Type B pancreatic cell (in vitro differentiated cells): ENCODE measurements around the gene UPK1A. TPM values are rescaled to one million over a fixed set of nuclear protein-coding genes. Genes with fewer than 3 reads are reported as not detected.
A peak's percentile ranks its signal among the peaks of the same experiment; 100 is the strongest.

Source experiments
- DNase-seq: peaks from one replicate; pipeline ENCODE4 v3.0.0; 2021; ENCODE audit warnings: mixed read lengths; ENCODE audit not compliant: unreplicated experiment; ENCODE audit errors: extremely low spot score
- H3K27ac Mint-ChIP-seq: 2 replicates; pipeline ENCODE4 v1.8.0; 2021; ENCODE audit warnings: mild to moderate bottlenecking, mixed read lengths
- H3K27me3 Mint-ChIP-seq: 2 replicates; pipeline ENCODE4 v1.8.0; 2021; ENCODE audit warnings: mixed read lengths
- H3K36me3 Mint-ChIP-seq: 2 replicates; pipeline ENCODE4 v1.8.0; 2021; ENCODE audit warnings: mixed read lengths
- H3K4me1 Mint-ChIP-seq: one replicate; pipeline ENCODE4 v1.8.0; 2021; ENCODE audit warnings: mixed read lengths; ENCODE audit not compliant: unreplicated experiment
- H3K4me3 Mint-ChIP-seq: 2 replicates; pipeline ENCODE4 v1.8.0; 2021; ENCODE audit warnings: mild to moderate bottlenecking, mixed read lengths
- H3K9me3 Mint-ChIP-seq: 2 replicates; pipeline ENCODE4 v1.8.0; 2021; ENCODE audit warnings: mixed read lengths
- total RNA-seq: library from RNA; stranded (reverse); gene quantifications from 2 replicates; pipeline ENCODE4 v1.2.1, GENCODE V29; 2021; ENCODE audit warnings: low replicate concordance
- TF ChIP-seq, protein P1 (sequence below): fragments of 200-600 bp; sonication (generic); conservative IDR thresholded peaks from 2 replicates; pipeline ENCODE4 v1.5.0; 2021; ENCODE audit warnings: antibody characterized with exemption, mild to moderate bottlenecking

The UPK1A gene
- total RNA-seq, 1 donor from 2014 or later = 4.4 TPM

DNA sequence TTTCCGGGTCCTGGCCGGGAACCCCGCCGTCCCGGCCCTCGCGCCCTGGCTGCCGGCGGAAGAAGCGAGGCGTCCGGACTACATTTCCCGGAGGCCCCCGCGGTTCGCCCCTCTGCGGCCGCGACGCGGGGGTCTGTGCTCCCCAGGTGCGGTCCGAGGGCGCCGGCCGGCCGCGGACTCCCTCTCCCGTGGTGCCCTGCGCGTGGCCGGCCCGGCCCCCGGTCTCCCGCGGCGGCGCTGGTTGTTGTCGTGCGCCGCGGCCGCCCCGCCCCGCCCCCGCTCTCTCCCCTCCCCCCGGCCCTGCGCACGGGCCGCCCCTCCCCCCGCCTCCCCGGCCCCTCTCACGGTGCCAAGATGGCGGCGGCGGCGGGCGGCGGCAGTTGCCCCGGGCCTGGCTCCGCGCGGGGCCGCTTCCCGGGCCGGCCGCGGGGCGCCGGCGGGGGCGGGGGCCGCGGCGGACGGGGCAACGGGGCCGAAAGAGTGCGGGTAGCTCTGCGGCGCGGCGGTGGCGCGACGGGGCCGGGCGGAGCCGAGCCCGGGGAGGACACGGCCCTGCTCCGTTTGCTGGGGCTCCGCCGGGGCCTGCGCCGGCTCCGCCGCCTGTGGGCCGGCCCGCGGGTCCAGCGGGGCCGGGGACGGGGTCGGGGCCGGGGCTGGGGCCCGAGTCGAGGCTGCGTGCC is 51.5 kb downstream of the UPK1A start, which contains the start of gene KMT2B:
TSS of gene KMT2B (plus strand) at position 339 of the 680 bp plus-strand sequence. CDS start at position 355, 16 bp downstream.
- peak within 1 kb of the TSS; percentile 86 for H3K27ac Mint-ChIP-seq
- TF ChIP-seq, protein P1, sequence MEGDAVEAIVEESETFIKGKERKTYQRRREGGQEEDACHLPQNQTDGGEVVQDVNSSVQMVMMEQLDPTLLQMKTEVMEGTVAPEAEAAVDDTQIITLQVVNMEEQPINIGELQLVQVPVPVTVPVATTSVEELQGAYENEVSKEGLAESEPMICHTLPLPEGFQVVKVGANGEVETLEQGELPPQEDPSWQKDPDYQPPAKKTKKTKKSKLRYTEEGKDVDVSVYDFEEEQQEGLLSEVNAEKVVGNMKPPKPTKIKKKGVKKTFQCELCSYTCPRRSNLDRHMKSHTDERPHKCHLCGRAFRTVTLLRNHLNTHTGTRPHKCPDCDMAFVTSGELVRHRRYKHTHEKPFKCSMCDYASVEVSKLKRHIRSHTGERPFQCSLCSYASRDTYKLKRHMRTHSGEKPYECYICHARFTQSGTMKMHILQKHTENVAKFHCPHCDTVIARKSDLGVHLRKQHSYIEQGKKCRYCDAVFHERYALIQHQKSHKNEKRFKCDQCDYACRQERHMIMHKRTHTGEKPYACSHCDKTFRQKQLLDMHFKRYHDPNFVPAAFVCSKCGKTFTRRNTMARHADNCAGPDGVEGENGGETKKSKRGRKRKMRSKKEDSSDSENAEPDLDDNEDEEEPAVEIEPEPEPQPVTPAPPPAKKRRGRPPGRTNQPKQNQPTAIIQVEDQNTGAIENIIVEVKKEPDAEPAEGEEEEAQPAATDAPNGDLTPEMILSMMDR = no peak
- no peaks in the 10 kb centered on the region for H3K36me3 Mint-ChIP-seq
- peak within 1 kb of the TSS; percentile 93 for H3K4me3 Mint-ChIP-seq
- H3K27me3 Mint-ChIP-seq = no peaks in the 10 kb centered on the region
- no peaks in the 10 kb centered on the region for H3K9me3 Mint-ChIP-seq
- peak; percentile 97 for DNase-seq
- H3K4me1 Mint-ChIP-seq = peaks cover 13% of the 10 kb centered on the region

DNA sequence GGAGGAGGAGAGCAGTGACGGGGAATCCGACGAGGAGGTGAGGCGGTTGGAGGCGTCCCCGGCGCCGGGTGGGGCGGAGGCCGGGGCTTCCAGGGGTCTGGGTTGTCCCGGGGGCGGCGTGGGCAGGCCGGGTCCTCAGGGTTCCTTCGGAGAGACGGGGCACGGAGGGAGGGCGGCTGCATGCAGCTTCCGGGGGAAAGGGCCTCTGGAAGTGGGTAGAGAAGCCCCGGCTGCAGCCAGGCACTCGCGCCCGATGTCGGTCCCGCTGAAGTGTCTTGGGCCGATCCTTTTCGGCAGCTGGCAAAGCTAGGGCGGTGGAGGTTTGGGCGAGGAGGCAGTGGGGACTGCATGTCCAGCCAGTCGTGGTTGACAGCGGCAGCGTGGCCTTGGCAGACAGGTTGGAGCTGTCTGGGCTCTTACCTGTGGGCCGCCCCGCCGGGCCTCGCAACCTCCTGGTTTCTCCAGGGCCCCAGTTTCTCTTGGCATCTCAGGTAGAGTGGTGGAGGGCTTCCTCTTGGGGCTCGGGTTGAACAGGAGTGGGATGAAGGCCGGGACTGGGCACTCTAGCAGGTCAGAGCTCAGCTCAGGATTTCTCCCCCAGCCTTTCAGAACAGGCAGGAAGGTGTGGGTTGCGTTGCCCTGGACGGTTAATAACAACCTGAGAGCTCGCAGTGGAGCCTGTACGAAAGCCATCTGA is 52.2 kb downstream of the UPK1A start:
- no peaks in the 10 kb centered on the region for H3K9me3 Mint-ChIP-seq
- peaks cover 13% of the 10 kb centered on the region for H3K4me1 Mint-ChIP-seq
- TF ChIP-seq, protein P1 = no peak
- no peak for DNase-seq
- peak overlapping the region; percentile 82 for H3K27ac Mint-ChIP-seq
- no peaks in the 10 kb centered on the region for H3K36me3 Mint-ChIP-seq
- peak overlapping the region; percentile 93 for H3K4me3 Mint-ChIP-seq
- no peaks in the 10 kb centered on the region for H3K27me3 Mint-ChIP-seq

DNA sequence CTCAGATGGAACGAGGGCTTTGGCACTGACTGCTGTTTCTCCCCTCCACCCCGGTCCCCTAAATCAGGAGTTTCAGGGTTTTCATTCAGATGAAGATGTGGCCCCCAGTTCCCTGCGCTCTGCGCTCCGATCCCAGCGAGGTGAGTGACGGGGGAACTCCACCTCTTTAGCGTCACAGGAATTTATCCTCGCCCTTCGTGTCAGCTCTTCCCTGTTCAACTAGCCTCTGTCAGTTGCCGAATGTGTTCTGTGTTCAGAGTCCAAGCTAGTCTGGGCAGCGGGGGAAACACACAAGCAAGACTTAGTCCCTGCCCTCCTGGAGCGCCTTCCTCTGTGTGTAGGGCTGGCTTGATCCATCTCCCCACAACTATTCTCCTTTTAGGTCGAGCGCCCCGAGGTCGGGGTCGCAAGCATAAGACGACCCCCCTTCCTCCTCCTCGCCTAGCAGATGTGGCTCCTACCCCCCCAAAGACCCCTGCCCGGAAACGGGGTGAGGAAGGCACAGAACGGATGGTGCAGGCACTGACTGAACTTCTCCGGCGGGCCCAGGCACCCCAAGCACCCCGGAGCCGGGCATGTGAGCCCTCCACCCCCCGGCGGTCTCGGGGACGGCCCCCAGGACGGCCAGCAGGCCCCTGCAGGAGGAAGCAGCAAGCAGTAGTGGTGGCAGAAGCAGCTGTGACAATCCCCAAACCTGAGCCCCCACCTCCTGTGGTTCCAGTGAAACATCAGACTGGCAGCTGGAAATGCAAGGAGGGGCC is 53.3 kb downstream of the UPK1A start:
- Mint-ChIP-seq H3K27me3 (no peaks in the 10 kb centered on the region), H3K27ac (peak overlapping the region; percentile 82), H3K4me1 (peaks cover 13% of the 10 kb centered on the region), H3K9me3 (no peaks in the 10 kb centered on the region), H3K36me3 (no peaks in the 10 kb centered on the region), H3K4me3 (peak overlapping the region; percentile 93)
- TF ChIP-seq, protein P1 = no peak
- DNase-seq = no peak

DNA sequence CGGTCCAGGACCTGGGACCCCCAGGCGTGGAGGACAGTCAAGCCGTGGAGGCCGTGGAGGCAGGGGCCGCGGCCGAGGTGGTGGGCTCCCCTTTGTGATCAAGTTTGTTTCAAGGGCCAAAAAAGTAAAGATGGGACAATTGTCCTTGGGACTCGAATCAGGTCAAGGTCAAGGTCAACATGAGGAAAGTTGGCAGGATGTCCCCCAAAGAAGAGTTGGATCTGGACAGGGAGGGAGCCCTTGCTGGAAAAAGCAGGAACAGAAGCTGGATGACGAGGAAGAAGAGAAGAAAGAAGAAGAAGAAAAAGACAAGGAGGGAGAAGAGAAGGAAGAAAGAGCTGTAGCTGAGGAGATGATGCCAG is 53.8 kb downstream of the UPK1A start:
- H3K36me3 Mint-ChIP-seq = no peaks in the 10 kb centered on the region
- H3K9me3 Mint-ChIP-seq = no peaks in the 10 kb centered on the region
- no peak for DNase-seq
- no peak overlapping the region for H3K27ac Mint-ChIP-seq
- H3K4me1 Mint-ChIP-seq = peaks cover 13% of the 10 kb centered on the region
- H3K27me3 Mint-ChIP-seq = no peaks in the 10 kb centered on the region
- no peak overlapping the region for H3K4me3 Mint-ChIP-seq
- TF ChIP-seq, protein P1 = no peak

DNA sequence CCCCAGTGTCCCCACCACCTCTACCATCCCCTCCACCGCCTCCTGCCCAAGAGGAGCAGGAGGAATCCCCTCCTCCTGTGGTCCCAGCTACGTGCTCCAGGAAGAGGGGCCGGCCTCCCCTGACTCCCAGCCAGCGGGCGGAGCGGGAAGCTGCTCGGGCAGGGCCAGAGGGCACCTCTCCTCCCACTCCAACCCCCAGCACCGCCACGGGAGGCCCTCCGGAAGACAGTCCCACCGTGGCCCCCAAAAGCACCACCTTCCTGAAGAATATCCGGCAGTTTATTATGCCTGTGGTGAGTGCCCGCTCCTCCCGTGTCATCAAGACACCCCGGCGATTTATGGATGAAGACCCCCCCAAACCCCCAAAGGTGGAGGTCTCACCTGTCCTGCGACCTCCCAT is 54.3 kb downstream of the UPK1A start:
- no peaks in the 10 kb centered on the region for H3K36me3 Mint-ChIP-seq
- no peaks in the 10 kb centered on the region for H3K27me3 Mint-ChIP-seq
- no peak overlapping the region for H3K4me3 Mint-ChIP-seq
- H3K9me3 Mint-ChIP-seq = no peaks in the 10 kb centered on the region
- no peak for DNase-seq
- no peak overlapping the region for H3K27ac Mint-ChIP-seq
- H3K4me1 Mint-ChIP-seq = peaks cover 13% of the 10 kb centered on the region
- TF ChIP-seq, protein P1 = no peak
